HTR-8/SVneo (cell line): ENCODE measurements around the gene CCDC148.

Experiments used
- DNase-seq: peaks from one replicate; pipeline ENCODE4 v3.0.0; 2011; ENCODE audit warnings: low spot score, mixed read lengths; ENCODE audit not compliant: insufficient read length
- FAIRE-seq: peaks from 2 replicates; lab custom pipeline; 2011; peaks lifted over from hg19 to GRCh38; lab: Jason Lieb, UNC

CCDC148 gene

DNA sequence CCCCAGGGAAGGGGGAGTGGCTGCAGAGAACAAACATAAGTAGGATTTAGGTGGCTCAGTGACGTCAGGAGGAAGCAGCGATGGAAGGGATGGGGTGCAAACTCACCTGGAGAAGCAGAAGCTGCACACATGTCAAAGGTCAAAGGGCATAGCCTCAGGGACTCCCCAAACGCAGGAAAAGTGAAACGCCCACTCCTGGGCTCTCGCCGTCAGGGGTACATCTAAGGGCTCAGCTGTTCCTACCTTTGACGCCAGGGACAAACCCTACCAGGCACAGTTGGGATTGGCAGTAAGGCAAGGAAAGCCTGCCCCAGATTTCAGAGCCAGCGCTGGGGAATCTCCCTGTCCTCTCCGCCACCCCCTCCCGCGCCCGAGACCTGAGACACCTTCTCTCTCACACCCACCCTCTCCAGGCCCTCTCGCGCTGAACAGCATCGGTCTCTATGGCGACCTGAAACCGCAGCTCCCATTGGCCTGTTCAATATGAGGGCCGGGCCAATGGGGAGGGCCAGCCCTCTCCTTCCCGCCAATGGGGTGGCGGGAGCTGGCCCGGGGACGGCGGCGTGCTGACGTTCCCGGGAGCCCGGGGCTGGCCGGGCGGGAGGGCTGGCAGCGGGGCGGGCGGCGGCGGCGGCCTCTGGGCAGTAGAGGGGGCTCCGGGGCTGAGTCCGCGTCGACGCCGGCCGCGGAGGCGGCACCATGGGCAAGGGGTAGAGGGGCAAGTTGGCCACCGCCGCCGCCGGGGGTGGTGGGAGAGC, at the start of gene CCDC148, which contains the start of gene PKP4:
Gene CCDC148 (minus strand): TSS at position 445 of the 758 bp plus-strand sequence. CDS start 314 bp downstream, at position 131.
Gene PKP4 (plus strand): TSS at position 644 of the 758 bp plus-strand sequence. CDS start 76,233 bp downstream, outside the sequence.
- FAIRE-seq, result peak; percentile 84

DNA sequence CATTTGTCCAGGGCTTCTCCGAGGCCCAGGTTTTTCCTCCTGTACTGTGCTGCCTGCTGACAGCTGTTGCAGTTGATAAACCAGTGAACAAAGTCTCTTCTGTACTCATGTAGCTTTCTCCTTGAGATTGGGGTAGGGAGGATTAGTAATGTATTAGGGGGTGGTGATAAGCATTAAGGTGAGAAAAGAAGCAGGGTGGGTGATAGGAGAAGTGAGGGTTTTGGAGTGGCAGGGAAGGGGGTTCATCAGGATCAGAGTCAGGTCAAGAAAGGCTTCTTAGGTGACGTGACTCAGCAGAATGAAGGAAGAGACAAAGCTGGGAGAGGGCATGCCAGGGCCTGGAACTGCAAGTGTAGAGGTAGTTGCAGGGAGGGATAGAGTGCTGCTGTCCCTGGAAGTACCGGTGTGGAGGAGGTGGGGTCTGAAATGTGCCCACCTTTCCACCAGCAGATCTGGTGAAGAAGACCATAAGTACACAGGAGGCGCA, 48.9 kb upstream of the CCDC148 start:
- FAIRE-seq (no peak), DNase-seq (no peak)

More for the DNA sequence above, at the start of gene CCDC148, which contains the start of gene PKP4:
- peak; percentile 90 for DNase-seq

DNA sequence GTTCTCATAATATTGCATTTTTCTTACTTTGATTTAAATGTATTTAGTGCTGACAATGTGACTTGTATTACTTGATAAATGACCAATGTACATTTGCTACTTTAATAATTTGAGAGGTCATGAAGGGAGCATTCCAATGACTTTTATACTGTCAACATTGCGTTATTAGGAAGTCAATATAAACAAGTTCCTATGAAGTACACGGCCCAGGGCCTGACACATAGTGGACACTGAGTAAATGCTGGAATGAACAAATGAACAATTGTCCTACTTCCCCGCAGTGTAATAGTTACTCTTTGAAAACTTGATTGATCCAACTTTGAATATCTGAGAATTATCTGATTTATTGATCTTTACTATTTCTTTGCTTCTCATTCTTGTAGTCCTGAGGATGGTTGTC, 47.5 kb upstream of the CCDC148 start:
- no peak for FAIRE-seq
- no peak for DNase-seq

DNA sequence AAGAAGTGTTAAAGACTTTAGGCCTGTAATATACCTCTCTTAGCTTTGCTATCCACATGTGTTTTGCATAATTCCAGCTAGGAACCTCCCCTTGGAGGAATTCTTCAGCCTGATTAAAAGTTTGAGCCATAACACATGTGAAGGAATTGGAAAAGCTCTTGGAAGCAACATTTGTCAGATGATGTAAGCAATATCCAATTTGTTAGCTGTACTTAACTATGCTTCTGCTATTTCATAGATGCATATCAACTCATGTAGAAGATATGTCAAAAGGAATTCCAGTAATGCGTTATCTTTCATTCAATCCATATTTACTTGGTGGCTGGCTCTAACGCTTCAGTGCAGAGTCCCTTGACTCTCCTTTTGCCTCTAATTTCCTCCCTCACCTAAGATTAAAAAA, 46.4 kb upstream of the CCDC148 start:
- DNase-seq, result peak; percentile 59

DNA sequence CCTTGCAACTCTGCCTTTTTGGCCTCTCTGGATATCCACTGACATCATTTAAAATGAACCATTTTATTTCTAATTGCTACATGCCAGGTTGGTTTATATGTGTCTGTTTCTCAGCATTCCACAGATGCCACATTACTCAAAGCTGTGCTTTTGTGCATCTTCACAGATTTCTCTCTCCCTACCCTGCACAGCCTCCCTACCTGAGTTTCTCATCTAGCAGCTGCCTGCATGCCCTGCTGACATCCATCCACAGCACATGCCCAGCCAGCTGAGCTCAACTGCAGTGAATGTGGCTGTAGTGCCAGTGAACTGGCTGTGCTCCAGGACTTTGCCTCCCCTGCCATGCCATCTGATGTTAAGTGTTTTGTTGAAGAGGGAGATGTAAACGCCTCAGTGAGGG, 44.7 kb upstream of the CCDC148 start:
- DNase-seq, result no peak
- peak; percentile 33 for FAIRE-seq

More for the DNA sequence above, 46.4 kb upstream of the CCDC148 start:
- no peak for FAIRE-seq

DNA sequence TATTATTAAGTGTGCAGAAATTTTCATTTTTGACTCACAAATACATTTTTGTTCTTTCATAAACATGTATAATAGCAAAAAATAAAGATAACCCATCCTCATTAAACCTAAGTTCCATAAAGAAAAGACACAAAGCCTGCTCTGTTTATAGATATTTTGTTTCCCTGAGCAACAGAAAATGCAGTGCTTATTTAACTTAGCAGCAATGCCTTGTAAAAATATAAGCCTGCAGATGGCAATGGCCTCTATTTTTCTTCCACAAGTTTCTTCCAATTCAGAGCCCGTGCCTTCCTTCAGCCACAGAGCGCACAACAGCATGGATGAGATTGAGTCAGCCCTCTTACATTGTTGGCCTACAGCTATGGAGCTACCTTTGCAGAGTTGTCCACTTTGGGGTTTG, 43.8 kb upstream of the CCDC148 start:
- no peak for FAIRE-seq
- DNase-seq, result no peak

DNA sequence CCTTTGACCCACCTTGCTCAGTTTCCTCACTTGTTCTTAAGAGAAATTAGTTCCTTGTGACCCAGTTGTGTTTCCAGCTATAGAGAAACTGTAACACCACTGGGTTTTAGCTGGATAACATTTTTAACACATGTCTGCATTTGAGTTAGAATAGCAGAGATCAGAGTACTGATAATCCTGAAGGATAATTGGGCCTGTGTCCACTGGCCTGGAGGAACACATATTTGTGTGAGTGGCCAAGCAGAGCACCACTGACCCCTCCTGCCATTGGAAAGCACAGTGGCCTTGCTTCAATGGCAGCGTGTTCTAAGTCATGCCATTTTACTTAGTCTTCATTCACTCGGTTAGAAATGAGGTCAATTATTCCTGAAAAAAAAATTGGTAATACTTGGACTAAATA, 42.8 kb upstream of the CCDC148 start:
- no peak for FAIRE-seq

DNA sequence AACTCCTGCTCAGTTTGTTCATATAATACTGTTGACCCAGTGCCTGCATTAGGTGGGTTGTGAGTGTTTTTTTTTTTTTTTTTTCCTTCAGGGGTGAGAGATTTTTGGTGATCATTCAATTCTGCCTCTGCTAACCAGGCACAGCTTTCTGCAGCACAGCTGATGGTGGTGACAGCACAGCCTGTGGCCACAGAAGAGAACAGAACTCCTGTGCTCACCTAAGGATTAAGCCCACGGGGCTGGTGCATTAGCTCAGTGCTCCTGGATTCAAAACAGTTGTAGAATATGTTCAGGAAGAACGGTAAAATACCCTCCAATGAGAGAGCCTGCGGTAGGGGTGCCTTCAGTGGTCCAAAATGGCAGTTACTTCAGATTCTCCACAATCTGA, 42.2 kb upstream of the CCDC148 start:
- no peak for DNase-seq
- FAIRE-seq, result no peak

More for the DNA sequence above, 42.8 kb upstream of the CCDC148 start:
- DNase-seq, result no peak

DNA sequence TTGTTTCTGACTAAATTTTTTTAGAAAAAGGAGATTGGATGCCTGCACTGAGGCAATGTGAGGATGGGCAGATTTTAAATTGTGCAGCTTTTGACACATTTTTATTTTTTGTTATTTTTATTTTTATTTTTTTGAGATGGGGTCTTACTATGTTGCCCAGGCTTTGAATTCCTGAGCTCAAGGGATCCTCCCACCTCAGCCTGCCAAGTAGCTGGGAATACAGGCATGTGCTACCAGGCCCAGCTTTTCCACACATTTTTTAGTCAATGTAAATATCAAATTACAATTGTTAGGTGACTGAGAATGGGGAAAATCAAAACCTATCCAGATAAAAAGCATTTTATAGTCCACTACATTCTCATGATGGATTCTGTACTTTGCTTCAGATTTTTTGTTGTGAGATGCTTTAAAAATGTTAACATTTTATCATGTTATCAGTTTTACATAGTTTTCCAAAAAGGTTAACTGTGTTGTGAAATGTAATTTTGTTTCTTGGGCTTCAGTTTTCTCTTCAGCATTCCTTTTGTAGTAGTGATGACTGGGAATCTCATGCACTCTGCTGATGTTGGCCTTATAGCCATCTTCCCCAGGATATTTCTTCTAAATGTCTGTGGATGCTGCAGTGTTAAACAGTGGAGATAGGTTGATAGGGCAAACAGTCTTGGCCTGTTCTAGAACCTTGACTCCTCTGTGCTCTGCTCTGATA, 41.6 kb upstream of the CCDC148 start:
- no peak for DNase-seq
- no peak for FAIRE-seq

DNA sequence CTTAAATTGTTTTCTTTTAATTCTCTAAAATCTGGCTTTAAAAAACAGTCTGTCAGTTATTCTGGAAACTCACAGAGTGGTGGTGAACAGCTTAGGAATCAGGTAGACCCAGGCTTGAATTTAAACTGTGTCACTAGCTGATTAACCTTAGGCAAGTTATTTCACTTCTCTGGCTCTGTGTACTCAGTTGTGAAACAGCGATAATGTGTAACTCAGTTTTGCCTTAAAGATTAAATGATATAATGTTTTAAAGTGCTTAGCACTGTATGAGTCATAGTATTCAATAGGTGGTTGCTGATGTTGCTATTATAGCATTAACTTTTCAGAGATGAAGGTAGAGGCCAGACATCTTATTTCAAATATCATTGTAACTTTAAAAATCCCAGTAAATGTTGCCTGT, 40.9 kb upstream of the CCDC148 start:
- DNase-seq (no peak), FAIRE-seq (no peak)

DNA sequence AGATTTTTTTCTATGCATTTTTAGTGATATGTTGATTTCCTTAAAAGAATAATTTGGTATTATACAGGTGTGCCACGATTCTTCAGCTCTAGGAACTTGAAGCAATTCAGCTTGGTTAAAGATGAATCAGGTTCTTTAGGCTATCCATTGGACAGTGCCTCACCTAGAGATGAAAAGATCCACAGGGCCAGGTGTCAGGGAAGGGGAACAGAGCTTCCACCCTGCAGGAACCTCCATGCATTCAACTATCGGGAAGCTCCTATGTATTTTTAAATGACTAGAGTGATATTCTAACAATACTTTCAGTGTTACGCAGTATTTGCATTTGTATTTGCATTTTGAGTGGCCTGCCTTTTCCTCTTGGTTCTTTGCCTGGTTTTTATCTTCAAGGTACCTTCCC, 40.4 kb upstream of the CCDC148 start:
- no peak for DNase-seq

DNA sequence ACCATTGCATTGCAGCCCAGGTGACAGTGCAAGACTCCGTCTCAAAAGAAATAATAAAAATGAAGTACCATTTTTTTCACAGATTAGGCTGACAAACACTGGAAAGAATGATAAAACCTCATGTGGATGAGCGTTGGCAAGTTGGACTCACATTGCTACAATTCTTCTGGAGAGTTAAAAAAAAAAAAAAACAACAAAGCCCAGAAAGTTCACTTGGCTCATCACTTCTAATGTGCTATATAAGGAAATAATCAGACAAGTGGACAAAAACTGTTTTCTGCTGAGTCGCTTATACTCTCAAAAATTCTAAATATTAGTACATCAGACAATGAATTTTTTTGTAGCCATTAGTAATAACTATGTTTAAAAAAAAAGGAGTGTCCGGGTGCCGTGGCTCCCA, 38.6 kb upstream of the CCDC148 start:
- FAIRE-seq (no peak), DNase-seq (no peak)

More for the DNA sequence above, 40.4 kb upstream of the CCDC148 start:
- no peak for FAIRE-seq

DNA sequence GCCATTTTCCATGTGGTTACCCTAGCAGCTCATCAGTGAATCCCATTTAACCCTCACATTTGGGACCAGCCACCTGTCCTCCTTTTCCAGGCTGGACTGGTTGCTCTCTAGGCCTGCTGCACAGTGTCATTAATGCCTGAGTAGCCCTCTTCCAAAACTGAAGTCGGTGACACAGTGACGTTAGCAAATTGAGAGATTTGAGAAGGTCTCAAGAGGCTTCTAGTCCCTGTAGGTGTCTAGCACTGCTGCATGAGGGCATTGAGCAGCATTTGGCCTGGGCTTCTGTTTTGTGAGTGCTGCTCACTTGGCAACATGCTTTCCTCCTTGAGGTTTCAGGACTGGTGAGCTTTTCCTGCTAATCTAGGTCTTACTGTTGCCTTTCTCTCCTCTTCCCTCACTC, 36.9 kb upstream of the CCDC148 start:
- FAIRE-seq, result no peak

DNA sequence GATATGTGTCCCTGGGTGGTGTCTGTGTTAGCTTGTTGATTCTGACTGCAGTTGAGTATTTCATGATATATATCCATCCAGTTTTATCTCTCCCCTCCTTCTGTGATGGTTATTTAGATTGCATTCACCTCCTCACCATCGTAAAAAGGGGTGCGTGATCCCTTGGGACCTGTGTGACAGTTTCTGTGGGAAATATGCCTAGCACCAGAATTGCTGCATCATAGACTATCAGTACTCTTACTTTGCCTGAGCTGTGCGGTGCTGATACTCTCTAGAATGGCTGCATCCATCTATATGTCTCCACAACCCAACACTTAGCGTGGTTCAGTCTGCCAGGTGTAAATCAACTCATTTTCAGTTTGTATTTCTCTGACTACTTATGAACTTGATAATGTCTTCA, 34.5 kb upstream of the CCDC148 start:
- DNase-seq, result no peak
- no peak for FAIRE-seq

More for the DNA sequence above, 36.9 kb upstream of the CCDC148 start:
- no peak for DNase-seq

DNA sequence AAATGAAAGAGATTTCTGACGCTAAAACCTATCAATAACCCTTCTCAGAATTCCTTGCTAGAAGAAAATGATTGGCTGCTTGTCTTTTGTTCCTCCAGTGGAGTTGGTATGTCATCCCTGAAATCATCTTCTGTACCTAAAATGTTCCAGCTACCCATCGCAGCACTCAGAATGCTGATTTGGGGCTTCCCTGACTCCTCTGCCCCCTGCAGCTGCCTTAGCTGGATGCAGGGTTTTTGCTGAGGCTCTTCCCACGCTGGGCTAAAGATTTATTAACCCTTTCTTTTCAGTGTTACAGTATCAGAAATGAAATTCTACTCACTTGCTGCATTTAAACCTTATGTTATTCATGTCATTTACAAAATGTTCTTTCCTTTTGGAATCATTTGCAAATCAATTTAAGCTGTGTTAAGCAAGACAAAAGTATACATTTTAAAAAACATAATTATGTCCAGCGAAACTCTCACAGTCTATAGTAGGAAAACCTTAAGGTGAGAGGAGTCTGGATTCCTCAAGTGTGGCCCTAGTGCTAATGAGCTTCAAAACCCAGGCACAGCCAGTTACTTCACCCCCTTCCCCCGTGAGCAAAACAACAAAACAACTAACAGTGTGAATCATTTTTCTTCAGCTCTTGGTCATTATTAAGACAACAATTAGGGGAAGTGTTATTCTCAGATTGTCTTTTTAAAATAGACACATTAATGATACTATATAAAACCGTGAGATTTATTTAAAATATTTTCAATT, 33.0 kb upstream of the CCDC148 start:
- no peak for DNase-seq
- FAIRE-seq, result no peak

DNA sequence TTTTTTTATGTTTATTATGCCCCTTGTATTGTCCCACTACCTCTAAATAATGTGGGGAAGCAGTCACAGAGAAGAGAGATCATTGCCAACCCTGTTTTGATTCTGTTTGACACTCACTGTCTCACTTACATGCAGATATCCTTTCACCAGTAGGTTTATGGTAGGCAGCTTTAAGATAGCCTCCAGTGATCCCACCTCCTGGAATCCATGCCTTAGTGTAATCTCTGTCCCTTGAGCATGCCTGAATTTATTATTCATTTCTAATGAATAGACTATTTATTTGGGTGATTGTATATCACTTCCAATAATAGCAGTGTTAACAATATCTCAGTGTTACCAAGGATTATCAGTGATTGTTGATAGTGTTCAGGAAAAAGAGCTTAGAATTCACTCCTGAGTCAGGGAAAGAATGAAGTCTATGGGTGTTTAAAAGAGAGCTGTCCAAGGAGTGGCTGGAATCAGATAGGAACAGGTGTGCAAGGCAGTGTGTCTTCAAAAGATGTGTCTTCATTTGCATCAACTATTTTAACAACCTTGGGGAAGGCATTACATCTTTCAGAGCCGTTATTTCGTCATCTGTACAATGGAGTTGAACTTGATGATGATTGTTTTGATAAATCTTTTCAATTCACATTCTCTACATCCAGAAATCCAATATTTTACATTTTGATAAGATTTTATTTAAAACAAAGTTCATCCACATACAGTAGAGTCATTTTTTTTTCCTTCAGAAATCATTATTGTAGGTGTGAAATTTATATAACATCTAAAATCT, 32.1 kb upstream of the CCDC148 start:
- DNase-seq (no peak), FAIRE-seq (no peak)

DNA sequence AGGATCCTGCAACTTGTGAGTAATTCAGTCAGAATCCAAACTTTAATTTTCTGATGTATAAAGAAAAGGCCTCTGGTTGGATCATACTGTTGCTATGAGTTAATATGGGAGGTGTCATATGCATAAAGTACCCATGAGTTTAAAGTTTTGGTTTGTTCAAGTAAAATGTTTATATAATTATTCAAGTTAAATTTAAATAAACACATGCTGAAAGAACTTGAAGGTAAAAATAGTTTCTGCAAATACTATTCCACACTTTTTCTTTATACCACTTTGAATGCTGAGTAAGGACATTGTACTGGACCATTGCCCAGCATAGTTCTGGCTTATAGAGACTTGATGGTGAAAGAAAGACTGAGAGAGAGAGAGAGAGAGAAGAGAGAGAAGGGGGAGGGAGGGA, 30.9 kb upstream of the CCDC148 start:
- no peak for FAIRE-seq
- no peak for DNase-seq

DNA sequence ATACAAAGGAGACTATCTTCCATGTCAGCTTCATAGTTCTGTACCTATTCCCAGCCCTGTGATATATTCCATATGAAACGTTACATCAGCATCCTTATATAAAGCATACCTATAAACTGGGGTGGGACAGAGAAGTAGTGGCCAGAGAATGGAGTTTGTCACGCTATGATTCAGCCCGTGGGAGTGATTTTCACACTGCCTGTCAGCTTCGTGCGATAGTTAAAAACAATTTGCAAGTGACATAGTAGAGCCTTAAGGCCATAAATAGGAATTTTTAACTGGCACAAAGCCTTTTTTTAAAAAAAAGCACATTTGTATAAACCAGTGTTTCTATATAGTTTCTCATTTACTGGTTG, 30.4 kb upstream of the CCDC148 start:
- DNase-seq, result no peak
- FAIRE-seq, result no peak

DNA sequence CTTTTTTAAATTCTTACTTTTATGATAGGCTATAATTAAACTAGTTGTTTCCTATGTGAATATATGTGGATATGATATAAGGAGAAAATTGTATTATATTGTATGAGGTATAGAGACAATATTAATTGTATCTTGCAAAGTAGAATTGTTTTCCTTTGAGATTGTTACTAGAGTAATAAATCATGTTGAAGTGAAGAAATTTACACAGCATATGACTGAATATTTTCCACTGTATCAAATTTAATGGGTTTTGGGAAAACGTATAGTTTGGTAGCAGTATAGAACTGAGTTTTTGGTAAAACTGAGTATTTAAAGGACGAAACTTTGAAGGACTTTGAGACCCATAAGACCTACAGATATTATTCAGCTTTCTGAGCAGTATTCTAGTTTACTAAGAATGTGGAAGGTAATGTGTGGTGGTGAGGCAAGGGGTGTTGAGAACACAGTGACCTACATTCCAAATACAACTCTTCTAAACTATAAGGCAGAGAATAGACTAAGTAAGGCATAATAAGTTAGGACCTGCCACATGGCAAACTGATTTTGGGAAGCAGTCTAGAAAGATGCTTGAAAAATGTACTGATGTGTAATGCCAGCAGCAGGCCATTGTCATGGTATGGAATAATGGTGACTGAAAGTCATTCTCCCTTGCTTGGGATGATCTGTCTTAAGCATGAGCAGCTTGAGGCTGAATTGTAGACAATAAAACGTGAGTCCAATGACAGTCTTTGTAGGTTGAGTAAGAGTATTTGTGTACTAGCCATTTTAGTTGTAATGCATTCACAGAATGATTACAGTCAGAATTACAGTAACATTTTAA, 29.8 kb upstream of the CCDC148 start:
- DNase-seq (no peak), FAIRE-seq (peak; percentile 51)
